ENCODE data around the gene FOSL2.

The FOSL2 gene

GRCh38 chr2:28392297-28393113 is at the start of gene FOSL2:
Gene FOSL2, plus strand, starts transcription at chr2:28392858. Its CDS starts 863 bp downstream, at chr2:28393721.
- DNase-seq (ENCODE audit: low spot score): peak; percentile 98

DNA sequence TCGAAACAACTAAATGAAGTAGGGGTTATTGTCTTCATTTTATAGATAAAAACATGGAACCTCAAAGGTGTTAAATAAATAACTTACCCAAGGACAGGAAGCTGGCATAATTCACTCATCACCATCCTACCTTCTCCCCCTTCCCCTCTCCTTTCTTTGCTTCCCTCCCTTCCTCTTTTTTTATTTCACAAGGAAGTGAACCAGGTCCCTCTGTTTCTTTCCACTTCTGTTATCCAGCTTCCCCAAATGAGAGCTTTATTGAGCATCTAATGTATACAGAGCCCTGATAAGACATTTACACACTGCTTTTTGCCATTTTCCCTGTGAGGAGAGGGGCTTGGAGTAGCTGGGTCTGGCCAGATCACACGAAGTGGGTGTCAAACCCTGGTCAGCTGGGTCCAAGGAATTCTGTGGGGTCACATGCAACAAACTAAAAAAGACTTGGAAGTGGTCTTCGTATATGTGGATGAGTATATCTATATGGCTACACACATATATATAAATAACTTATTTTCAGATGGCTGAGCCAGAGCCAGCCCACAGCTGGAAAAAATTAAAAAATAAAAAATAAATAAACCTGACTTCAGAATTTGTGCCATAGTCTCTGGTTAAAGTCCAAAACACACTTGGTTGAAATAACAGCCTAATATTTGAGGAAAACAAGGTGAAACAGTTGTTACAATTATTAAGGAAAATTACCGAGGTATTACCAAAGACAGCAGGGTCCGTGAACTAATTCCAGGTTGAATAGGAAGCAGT is 49.3 kb upstream of the FOSL2 start:
- no peak for DNase-seq (ENCODE audit: low spot score)

DNA sequence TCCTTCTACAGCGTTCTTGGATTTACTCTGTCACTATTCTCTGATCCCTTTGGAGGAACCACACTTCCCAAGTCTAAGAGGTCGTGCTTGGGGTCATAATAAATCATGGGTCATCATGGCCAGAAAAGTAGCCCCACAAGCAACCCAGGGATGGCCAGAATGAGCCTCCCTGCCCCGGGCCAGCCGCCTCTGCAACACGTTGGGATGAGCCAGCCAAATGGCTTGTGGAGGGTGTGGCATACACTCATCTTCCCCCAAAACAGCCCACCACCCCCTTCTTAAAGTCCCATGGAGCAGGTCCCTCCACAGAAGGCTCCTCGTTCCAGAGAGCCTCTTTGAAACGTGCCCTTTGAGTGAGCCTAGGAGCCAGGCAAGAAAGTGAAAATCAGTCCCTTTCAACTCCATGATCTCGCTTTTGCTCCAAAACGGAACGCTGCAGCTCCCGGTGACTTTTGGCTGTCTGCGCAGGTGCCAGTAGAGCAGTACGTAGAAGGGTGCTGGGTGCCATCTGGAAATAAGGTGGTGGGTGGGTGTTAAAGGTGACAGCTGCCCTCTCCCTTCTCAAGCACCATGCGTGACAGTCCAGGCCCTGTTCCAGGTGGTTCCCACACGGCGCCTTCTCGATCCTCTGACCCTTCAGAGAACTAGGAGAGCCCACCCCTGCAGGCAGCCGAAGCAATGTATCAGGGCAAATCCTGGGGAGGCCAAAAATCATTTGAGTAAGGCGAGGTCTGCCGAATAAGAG is 48.5 kb upstream of the FOSL2 start:
- DNase-seq (ENCODE audit: low spot score): no peak

- no peak for DNase-seq (ENCODE audit: low spot score)
These were observed 47.8 kb upstream of the FOSL2 start for GRCh38 chr2:28344756-28345373.

- DNase-seq (ENCODE audit: low spot score): no peak
These were observed 47.0 kb upstream of the FOSL2 start for GRCh38 chr2:28345619-28346018.

DNA sequence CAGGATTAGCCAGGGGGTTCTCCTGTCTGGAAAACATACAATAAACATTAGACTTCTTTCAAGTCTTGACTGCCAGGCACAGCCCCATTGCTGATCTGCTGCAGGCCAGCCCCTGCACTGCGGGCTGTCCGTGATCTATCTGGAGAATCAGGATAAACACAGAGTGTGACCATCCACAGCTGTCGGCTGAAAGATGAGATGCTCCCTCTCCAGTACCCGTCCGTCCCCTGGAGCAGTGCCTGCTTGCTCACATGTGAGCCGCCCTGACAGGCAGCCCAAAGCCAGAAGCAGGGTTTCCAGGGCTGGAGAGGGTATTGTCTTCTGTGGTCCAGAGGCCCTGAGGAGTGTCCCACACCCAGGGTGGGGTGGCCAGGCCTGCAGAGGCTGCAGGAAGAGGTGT is 46.1 kb upstream of the FOSL2 start:
- no peak for DNase-seq (ENCODE audit: low spot score)

- DNase-seq (ENCODE audit: low spot score): no peak
These were observed 45.5 kb upstream of the FOSL2 start for GRCh38 chr2:28347193-28347592.

DNA sequence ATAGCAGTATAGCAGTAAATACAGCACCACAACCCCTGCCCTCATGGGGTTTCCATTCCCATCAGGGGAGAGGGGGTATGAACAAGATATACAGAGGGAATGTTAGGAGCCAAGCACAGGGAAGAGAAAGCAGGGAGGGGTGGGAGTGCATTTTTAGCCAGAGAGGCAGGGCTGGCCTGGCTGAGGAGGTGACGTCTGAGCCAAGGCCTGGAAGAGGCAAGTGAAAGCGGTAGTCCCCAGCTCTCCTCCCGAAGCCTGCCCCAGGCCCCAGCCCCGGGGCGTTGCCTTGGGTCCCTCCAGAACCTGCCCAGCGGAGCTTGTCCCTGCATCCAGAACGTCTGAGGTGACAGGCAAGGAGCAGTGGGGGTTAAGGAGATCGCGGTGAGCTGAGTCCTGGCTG is 45.1 kb upstream of the FOSL2 start:
- DNase-seq (ENCODE audit: low spot score): no peak

DNA sequence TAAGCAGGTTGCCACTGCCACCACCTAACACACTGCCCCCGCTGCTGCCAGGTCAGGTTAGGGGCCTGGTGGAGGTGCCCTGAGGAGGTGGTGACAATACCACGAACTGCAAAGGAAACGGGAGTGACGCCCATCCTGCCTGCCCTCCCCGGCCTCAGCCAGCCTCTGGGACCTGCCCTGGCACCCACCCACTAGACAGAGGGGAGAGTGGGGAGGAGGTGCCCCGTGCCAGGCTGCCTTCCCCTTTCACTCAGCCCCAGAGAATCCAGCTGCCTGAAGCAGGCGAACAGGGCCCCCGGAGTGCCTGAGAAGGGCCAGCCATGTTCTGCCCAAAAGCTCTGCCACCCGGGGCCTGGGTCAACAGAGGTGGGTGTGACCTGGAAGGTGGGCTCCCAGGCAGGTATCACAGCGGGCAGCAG is 44.5 kb upstream of the FOSL2 start:
- no peak for DNase-seq (ENCODE audit: low spot score)

DNA sequence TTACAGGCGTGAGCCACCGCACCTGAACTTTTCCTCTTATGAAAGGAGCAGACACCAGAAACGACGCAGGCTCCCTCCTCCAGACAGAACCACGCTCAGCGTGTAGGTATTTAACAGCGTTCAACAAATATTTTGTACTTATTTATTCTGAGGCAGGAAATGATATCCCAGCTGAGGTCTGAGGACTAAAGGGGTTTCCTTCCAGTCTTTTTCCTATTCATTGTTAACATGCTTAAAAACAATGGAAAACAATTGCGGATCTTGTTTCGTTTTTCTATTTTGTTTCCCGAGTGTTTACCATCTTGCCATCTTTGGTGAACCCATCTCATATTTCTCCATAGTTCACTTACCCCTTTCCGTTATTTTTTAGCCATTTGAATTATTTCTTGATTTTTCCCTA is 43.7 kb upstream of the FOSL2 start:
- DNase-seq (ENCODE audit: low spot score): no peak

DNA sequence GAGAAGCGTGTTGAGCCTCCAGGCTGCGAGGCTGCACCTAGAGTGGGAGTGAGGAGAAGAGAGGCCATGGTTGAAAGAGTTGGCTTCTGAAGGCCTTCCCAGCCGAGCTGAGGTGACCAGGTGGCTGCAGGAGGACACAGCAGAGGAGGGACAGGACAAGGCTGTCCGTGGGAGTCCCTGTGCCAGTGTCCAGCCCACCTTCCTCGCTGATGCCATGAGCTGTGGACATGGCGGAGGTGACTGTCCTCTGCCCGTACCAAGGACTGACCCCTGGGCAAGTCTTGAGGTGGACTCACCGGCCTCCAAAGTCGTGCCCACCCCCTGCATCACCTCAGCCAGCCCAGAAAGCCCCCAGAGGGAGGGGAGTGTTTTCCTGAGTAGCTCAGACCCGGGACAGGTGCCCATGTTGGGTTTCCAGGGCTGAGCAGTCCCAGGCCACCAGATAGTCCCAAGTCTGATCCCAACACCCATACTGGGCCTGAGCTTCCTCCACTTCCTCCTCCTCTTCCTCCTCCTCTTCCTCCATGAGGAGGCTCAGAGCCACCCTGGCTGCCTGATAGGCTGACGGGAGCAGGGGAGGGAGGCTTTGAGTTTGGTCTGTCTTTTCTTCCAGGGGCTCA is 43.0 kb upstream of the FOSL2 start:
- DNase-seq (ENCODE audit: low spot score): no peak

DNA sequence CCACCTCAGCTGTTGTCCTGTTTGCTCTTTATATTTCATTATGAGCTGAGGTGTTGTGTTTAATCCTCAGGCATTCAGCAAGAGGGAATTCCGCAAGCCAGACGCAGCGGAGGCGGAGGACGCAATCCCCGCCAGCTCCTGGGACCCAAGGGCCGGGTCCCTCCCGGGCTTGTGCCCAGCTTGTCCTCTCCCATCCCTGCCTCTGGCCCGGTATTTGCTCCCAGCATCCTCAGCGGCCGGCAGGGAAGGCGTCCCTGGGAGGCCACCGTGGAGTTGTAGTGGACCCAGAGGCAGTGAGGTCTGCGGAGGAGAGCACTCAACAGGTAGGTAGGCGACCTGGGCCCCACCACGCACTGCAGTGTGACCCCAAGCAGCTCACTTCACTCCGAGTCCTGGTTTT is 42.5 kb upstream of the FOSL2 start:
- DNase-seq (ENCODE audit: low spot score): no peak

DNA sequence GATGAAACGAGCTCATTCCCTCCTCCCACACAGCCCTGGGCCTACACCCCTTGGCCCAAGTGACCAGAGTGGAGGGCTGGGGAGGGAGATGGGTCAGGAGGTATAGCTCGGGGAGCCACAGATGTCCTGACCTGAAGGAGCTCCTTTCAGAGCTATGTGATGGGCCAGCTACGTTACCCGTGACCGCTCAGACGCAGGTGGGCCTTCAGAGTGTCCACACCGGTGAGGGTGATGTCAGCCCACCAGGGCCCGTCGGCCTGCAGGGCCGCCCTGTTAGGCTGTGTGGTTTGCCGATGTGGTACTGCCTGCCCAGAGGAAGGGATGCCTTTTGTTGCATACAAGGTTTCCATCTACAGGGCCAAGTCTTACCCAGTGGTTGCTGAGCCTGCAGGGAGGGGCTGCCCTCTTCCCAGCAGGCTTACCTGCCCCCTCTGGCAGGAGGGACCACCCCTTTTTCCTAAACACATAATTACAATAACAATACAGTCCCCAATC is 41.8 kb upstream of the FOSL2 start:
- no peak for DNase-seq (ENCODE audit: low spot score)

DNA sequence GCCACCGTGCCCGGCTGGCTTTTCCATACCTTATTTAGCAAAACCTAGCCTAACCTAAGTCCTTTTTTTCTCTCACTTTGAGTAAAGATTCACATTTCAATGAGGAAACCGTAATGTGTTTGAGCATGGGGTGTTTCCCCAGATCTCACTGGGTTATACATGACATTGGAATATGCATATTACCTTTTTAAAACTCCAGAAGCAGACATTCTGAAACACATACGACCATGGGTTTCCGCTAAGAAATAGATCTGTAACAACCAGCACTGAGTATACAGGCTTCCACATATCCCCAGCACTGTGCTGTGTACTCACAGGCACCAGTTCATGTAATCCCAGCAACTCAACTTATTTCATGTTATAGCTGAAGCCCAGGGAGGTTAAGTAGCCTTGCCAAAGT is 41.0 kb upstream of the FOSL2 start:
- DNase-seq (ENCODE audit: low spot score): no peak

- peak; percentile 50 for DNase-seq (ENCODE audit: low spot score)
These were observed 40.6 kb upstream of the FOSL2 start for GRCh38 chr2:28352104-28352503.

DNA sequence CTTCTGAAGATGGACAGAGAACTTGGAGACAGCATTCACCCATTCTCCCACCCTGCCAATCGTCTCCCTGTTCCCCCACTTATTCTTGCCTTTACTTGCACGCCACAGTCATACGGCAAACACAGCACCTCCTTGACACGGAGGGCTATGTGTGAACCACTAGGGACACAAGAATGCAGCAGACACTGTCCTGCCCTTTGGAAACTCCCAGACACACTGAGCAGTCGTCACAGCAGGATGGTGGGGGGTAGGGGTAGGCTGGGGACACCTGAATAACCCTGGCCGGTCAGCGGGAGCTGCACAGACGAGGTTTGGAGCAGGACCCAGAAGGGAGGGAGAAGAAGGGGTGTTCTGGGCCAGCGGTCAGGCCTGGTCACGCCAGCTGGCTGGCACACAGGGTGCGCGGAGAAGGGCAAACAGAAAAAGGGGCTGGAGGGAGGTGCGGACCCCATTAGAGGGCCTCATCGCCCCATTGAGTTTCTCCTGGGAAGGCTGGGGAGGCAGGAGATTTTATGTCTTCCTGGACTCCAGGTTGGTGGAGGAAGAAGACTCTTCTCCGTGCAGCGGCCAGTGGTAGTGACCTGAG is 40.0 kb upstream of the FOSL2 start:
- no peak for DNase-seq (ENCODE audit: low spot score)

GRCh38 chr2:28354920-28355520 is 37.6 kb upstream of the FOSL2 start:
- DNase-seq (ENCODE audit: low spot score): no peak

DNA sequence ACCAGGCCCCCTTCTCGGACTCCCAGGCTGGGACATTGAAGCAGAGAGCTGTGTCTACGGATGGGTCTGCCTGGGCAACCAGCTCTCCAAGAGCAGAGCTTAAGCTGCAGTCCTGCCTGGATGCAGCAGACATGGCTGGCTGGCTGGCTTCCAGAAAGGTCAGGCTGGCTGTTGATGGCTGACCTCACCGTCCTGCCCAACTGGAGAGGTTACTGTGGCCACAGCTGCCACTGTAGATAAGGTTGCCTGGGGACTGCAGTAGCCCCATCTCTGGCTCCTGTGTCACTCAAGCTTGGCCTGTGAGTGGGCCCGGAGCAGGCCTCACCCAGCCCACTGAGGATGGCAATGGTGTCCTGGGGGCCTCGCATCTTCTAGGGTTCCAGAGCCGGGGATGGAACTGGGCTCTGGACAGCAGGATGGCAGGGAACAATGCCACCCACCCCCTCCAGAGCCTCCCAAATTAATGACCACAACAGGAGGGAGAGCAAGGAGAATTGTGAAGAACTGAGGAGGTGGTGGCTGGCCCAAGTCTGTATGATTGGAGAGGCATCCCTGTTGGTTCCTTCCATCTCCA is 37.0 kb upstream of the FOSL2 start:
- peak; percentile 51 for DNase-seq (ENCODE audit: low spot score)

DNA sequence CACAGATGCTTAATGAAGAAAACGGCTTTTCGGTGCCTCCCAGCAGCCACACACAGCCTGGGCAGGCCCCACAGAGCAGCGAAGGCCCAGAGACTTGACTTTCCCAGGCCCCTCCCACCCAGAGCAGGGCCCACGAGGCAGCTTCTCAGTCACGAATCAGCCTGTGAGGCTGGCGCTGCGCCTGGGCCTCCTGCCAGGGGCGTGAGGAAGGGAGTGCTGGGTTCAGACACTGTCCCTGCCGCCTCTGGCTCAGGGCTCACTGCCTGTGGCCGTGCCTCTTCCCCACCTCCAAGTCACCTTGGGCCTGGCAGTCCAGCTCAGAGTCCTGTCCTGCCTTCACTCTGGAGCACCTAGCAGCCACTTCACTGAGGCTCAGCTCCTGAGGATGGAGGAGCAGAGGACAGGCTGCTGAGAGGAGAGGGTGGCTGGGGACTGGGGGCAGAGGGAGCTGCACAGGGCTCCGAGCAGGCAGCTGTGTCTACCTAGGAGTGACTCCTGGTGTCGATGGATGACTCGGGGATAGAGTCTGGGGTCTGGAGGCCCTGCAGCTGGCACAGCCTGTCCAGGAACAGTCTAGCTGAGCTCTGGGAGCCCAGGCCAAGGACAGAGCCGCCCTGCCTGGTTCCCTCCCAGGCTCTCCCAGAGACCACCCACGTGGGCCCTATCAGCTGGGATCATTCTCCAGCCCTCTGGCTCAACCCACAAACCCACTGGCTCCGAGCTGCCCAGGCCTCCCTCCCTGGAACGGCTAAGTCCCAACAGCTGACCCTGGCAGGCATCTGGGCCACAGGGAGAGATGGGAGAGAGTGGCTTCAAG is 36.4 kb upstream of the FOSL2 start:
- peak; percentile 97 for DNase-seq (ENCODE audit: low spot score)

DNA sequence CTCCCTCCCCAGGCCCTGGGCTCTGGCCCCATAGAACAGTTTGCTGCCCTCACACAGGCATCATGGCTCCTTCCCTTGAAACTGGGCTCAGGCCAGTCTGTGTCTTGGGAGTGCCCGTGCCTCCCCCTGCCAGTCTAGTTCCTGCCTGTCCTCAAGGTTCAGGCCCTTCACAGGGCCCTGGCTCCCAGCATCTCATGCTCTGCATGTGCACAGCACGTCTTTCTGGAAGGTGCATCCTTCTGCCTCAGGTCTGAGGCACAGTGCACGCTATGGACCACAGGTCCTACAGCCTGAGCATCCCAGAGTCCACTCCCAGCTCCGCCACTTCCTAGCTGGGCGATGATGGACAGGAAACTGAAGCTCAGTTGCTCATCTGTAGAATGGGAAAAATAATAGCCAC is 35.6 kb upstream of the FOSL2 start:
- DNase-seq (ENCODE audit: low spot score): no peak

All from hepatic stellate cell (primary cell).